ENCODE results near the gene IFI16. TPM values are rescaled to one million over a fixed set of nuclear protein-coding genes. Genes with fewer than 3 reads are reported as not detected.
"Not testable (repeated sequence)": the region's sequence is repeated elsewhere in the genome, so short reads cannot be mapped to it uniquely, and the experiment has no call there.

IFI16 gene
- total RNA-seq, 5 donors from 2014 or later (not counting 1 experiment from before 2014, with no cell fraction given): 78.7 to 123 (median 106) TPM

GRCh38 chr1:159000625-159001024 is 9.1 kb upstream of the IFI16 start:
- Mint-ChIP-seq H3K4me3 (no peak overlapping the region), H3K27ac (no peak overlapping the region), H3K4me1 (peaks cover 23 to 31% (median 30%) of the 10 kb centered on the region in 3 donors), H3K36me3 (no peaks in the 10 kb centered on the region), H3K9me3 (no peaks in the 10 kb centered on the region), H3K27me3 (no peaks in the 10 kb centered on the region)
- WGBS (ENCODE audit: insufficient coverage): no CpG with 5 or more reads among the region's 1 CpG
- Histone ChIP-seq H3K4me1 (ENCODE audit: control insufficient read depth in 1 of 2, extremely low read depth in 1 of 2, insufficient read depth in 2 of 2, low read length in 2 of 2) (peaks cover 0 to 17% of the 10 kb centered on the region in 2 experiments), H3K27me3 (replicated peaks in 1 of 2; ENCODE audit: control insufficient read depth in 2 of 2, extremely low read depth in 1 of 2, insufficient read depth in 2 of 2, low read length in 1 of 2) (no peaks in the 10 kb centered on the region), H3K36me3 (ENCODE audit: control insufficient read depth in 2 of 2, extremely low read depth in 1 of 2, insufficient read depth in 1 of 2, low read length in 1 of 2) (peaks cover 0 to 9% of the 10 kb centered on the region in 2 donors), H3K4me3 (ENCODE audit: control insufficient read depth in 1 of 2, extremely low read depth in 1 of 2, low read length in 1 of 2) (no peak overlapping the region), H3K9me3 (no peaks in the 10 kb centered on the region), H3K27ac (ENCODE audit: low read length) (no peak overlapping the region)
- CTCF ChIA-PET: interaction anchor here (1.0 to 1.3 kb wide), 2 partner anchors 10 to 797 kb away, joined by 3 to 6 read pairs; partner anchors contain the start of gene IFI16 (in 1 of the 2)
- ATAC-seq (replicated peaks in 1 of 4) (no peak), DNase-seq (no peak)
- POLR2A ChIA-PET: no interaction called here

GRCh38 chr1:159005161-159005560 is 4.5 kb upstream of the IFI16 start:
- POLR2A ChIA-PET: no interaction called here
- DNase-seq (no peak), ATAC-seq (replicated peaks in 1 of 4) (no peak)
- peak overlapping the region; percentile 4 to 60 for H3K27ac Mint-ChIP-seq
- H3K4me3 ChIP-seq (ENCODE audit: control insufficient read depth in 1 of 2, extremely low read depth in 1 of 2, low read length in 1 of 2): no peak overlapping the region
- H3K27me3 Mint-ChIP-seq: no peaks in the 10 kb centered on the region
- CTCF ChIA-PET: no interaction called here
- H3K9me3 ChIP-seq: no peaks in the 10 kb centered on the region
- peaks cover 28 to 33% (median 30%) of the 10 kb centered on the region in 3 donors for H3K4me1 Mint-ChIP-seq
- peaks cover 7 to 16% of the 10 kb centered on the region in 2 experiments for H3K4me1 ChIP-seq (ENCODE audit: control insufficient read depth in 1 of 2, extremely low read depth in 1 of 2, insufficient read depth in 2 of 2, low read length in 2 of 2)
- H3K4me3 Mint-ChIP-seq: no peak overlapping the region
- H3K27ac ChIP-seq (ENCODE audit: low read length): no peak overlapping the region
- H3K27me3 ChIP-seq (replicated peaks in 1 of 2; ENCODE audit: control insufficient read depth in 2 of 2, extremely low read depth in 1 of 2, insufficient read depth in 2 of 2, low read length in 1 of 2): no peaks in the 10 kb centered on the region
- peaks cover 0 to 2% of the 10 kb centered on the region in 2 donors for H3K36me3 ChIP-seq (ENCODE audit: control insufficient read depth in 2 of 2, extremely low read depth in 1 of 2, insufficient read depth in 1 of 2, low read length in 1 of 2)
- H3K36me3 Mint-ChIP-seq: no peaks in the 10 kb centered on the region
- no peaks in the 10 kb centered on the region for H3K9me3 Mint-ChIP-seq

- ChIA-PET POLR2A (no interaction called here), CTCF (no interaction called here)
- peaks cover 28 to 36% (median 30%) of the 10 kb centered on the region in 3 donors for H3K4me1 Mint-ChIP-seq
- Histone ChIP-seq H3K27ac (ENCODE audit: low read length) (no peak overlapping the region), H3K4me3 (ENCODE audit: control insufficient read depth in 1 of 2, extremely low read depth in 1 of 2, low read length in 1 of 2) (no peak overlapping the region), H3K36me3 (ENCODE audit: control insufficient read depth in 2 of 2, extremely low read depth in 1 of 2, insufficient read depth in 1 of 2, low read length in 1 of 2) (peaks cover 0 to 2% of the 10 kb centered on the region in 2 donors), H3K4me1 (ENCODE audit: control insufficient read depth in 1 of 2, extremely low read depth in 1 of 2, insufficient read depth in 2 of 2, low read length in 2 of 2) (peaks cover 7 to 19% of the 10 kb centered on the region in 2 experiments), H3K27me3 (replicated peaks in 1 of 2; ENCODE audit: control insufficient read depth in 2 of 2, extremely low read depth in 1 of 2, insufficient read depth in 2 of 2, low read length in 1 of 2) (no peaks in the 10 kb centered on the region), H3K9me3 (no peaks in the 10 kb centered on the region)
- H3K4me3 Mint-ChIP-seq: no peak overlapping the region
- H3K27me3 Mint-ChIP-seq: no peaks in the 10 kb centered on the region
- ATAC-seq (replicated peaks in 1 of 4) (no peak), DNase-seq (no peak)
- 69% methylated on average over 2 of the region's 6 CpGs for WGBS (ENCODE audit: insufficient coverage)
- H3K36me3 Mint-ChIP-seq: peaks cover 3% of the 10 kb centered on the region
- H3K27ac Mint-ChIP-seq: peak overlapping the region in 1 of 2 donors; percentile 37
- H3K9me3 Mint-ChIP-seq: no peaks in the 10 kb centered on the region
Observed at GRCh38 chr1:159005676-159006075, 4.0 kb upstream of the IFI16 start.

- Mint-ChIP-seq H3K27ac (peak overlapping the region; percentile 47 to 72), H3K4me1 (peaks cover 28 to 36% (median 30%) of the 10 kb centered on the region in 3 donors)
- H3K9me3 Mint-ChIP-seq; DNase-seq; H3K27me3 Mint-ChIP-seq; ATAC-seq (replicated peaks in 1 of 4); CTCF ChIA-PET; H3K4me3 Mint-ChIP-seq; H3K36me3 ChIP-seq (ENCODE audit: control insufficient read depth in 2 of 2, extremely low read depth in 1 of 2, insufficient read depth in 1 of 2, low read length in 1 of 2); H3K27ac ChIP-seq (ENCODE audit: low read length); H3K36me3 Mint-ChIP-seq; H3K27me3 ChIP-seq (replicated peaks in 1 of 2; ENCODE audit: control insufficient read depth in 2 of 2, extremely low read depth in 1 of 2, insufficient read depth in 2 of 2, low read length in 1 of 2); H3K9me3 ChIP-seq; POLR2A ChIA-PET; H3K4me3 ChIP-seq (ENCODE audit: control insufficient read depth in 1 of 2, extremely low read depth in 1 of 2, low read length in 1 of 2): not testable (repeated sequence)
- H3K4me1 ChIP-seq (ENCODE audit: control insufficient read depth in 1 of 2, extremely low read depth in 1 of 2, insufficient read depth in 2 of 2, low read length in 2 of 2): peaks cover 7 to 19% of the 10 kb centered on the region in 2 experiments
- 100% methylated on average over 1 of the region's 11 CpGs for WGBS (ENCODE audit: insufficient coverage)
Observed at GRCh38 chr1:159006210-159006807, 3.4 kb upstream of the IFI16 start.

GRCh38 chr1:159007726-159008125 is 2.0 kb upstream of the IFI16 start:
- H3K27ac Mint-ChIP-seq: peak overlapping the region; percentile 68 to 86
- H3K9me3 ChIP-seq: no peaks in the 10 kb centered on the region
- no peaks in the 10 kb centered on the region for H3K36me3 ChIP-seq (ENCODE audit: control insufficient read depth in 2 of 2, extremely low read depth in 1 of 2, insufficient read depth in 1 of 2, low read length in 1 of 2)
- no peak for DNase-seq
- peak overlapping the region; percentile 65 for H3K27ac ChIP-seq (ENCODE audit: low read length)
- no peaks in the 10 kb centered on the region for H3K27me3 ChIP-seq (replicated peaks in 1 of 2; ENCODE audit: control insufficient read depth in 2 of 2, extremely low read depth in 1 of 2, insufficient read depth in 2 of 2, low read length in 1 of 2)
- peaks cover 7 to 19% of the 10 kb centered on the region in 2 experiments for H3K4me1 ChIP-seq (ENCODE audit: control insufficient read depth in 1 of 2, extremely low read depth in 1 of 2, insufficient read depth in 2 of 2, low read length in 2 of 2)
- peaks cover 30 to 48% (median 34%) of the 10 kb centered on the region in 3 donors for H3K4me1 Mint-ChIP-seq
- CTCF ChIA-PET: interaction anchor here in 1 of 2 donors (3.5 kb wide), 1 partner anchor 10 kb away, joined by 22 read pairs; no protein-coding TSS in a partner anchor
- H3K9me3 Mint-ChIP-seq: no peaks in the 10 kb centered on the region
- no peak overlapping the region for H3K4me3 Mint-ChIP-seq
- ATAC-seq (replicated peaks in 1 of 4): no peak
- POLR2A ChIA-PET: interaction anchor here in 1 of 2 donors (1.7 kb wide), 1 partner anchor 9 kb away, joined by 7 read pairs; no protein-coding TSS in a partner anchor
- no peaks in the 10 kb centered on the region for H3K27me3 Mint-ChIP-seq
- H3K4me3 ChIP-seq (ENCODE audit: control insufficient read depth in 1 of 2, extremely low read depth in 1 of 2, low read length in 1 of 2): no peak overlapping the region
- peaks cover 11% of the 10 kb centered on the region for H3K36me3 Mint-ChIP-seq

GRCh38 chr1:159008744-159009188 is 941 bp upstream of the IFI16 start:
- peak; percentile 62 to 81 (median 78) for ATAC-seq (replicated peaks in 1 of 4)
- Mint-ChIP-seq H3K4me1 (peaks cover 35 to 59% (median 40%) of the 10 kb centered on the region in 3 donors), H3K4me3 (peak overlapping the region; percentile 91 to 93 (median 92)), H3K27ac (peak overlapping the region; percentile 93 to 95), H3K27me3 (no peaks in the 10 kb centered on the region), H3K9me3 (no peaks in the 10 kb centered on the region), H3K36me3 (peaks cover 17% of the 10 kb centered on the region)
- peak overlapping the region in 1 of 2 donors; percentile 65 for H3K4me3 ChIP-seq (ENCODE audit: control insufficient read depth in 1 of 2, extremely low read depth in 1 of 2, low read length in 1 of 2)
- H3K27me3 ChIP-seq (replicated peaks in 1 of 2; ENCODE audit: control insufficient read depth in 2 of 2, extremely low read depth in 1 of 2, insufficient read depth in 2 of 2, low read length in 1 of 2): no peaks in the 10 kb centered on the region
- peak in 33 of 35 experiments; percentile 10 to 75 (median 50) for DNase-seq
- no peaks in the 10 kb centered on the region for H3K36me3 ChIP-seq (ENCODE audit: control insufficient read depth in 2 of 2, extremely low read depth in 1 of 2, insufficient read depth in 1 of 2, low read length in 1 of 2)
- POLR2A ChIA-PET: interaction anchor here in 1 of 2 donors (0.5 to 1.7 kb wide), 3 partner anchors 10 to 68 kb away, joined by 3 to 7 read pairs (median 3); partner anchors contain the start of gene AIM2
- CTCF ChIA-PET: interaction anchor here in 1 of 2 donors (0.5 to 3.5 kb wide), 3 partner anchors 11 to 997 kb away, joined by 4 to 22 read pairs (median 5); no protein-coding TSS in a partner anchor
- H3K4me1 ChIP-seq (ENCODE audit: control insufficient read depth in 1 of 2, extremely low read depth in 1 of 2, insufficient read depth in 2 of 2, low read length in 2 of 2): peaks cover 12 to 23% of the 10 kb centered on the region in 2 experiments
- WGBS (ENCODE audit: insufficient coverage): 0% methylated on average over 1 of the region's 4 CpGs
- H3K27ac ChIP-seq (ENCODE audit: low read length): peak overlapping the region; percentile 65
- H3K9me3 ChIP-seq: no peaks in the 10 kb centered on the region
